ENCODE measurements around the gene ADGRB2. TPM values are rescaled to one million over a fixed set of nuclear protein-coding genes. Genes with fewer than 3 reads are reported as not detected.

ADGRB2 gene
- total RNA-seq, 1 donor from 2014 or later: 6.0 TPM

DNA sequence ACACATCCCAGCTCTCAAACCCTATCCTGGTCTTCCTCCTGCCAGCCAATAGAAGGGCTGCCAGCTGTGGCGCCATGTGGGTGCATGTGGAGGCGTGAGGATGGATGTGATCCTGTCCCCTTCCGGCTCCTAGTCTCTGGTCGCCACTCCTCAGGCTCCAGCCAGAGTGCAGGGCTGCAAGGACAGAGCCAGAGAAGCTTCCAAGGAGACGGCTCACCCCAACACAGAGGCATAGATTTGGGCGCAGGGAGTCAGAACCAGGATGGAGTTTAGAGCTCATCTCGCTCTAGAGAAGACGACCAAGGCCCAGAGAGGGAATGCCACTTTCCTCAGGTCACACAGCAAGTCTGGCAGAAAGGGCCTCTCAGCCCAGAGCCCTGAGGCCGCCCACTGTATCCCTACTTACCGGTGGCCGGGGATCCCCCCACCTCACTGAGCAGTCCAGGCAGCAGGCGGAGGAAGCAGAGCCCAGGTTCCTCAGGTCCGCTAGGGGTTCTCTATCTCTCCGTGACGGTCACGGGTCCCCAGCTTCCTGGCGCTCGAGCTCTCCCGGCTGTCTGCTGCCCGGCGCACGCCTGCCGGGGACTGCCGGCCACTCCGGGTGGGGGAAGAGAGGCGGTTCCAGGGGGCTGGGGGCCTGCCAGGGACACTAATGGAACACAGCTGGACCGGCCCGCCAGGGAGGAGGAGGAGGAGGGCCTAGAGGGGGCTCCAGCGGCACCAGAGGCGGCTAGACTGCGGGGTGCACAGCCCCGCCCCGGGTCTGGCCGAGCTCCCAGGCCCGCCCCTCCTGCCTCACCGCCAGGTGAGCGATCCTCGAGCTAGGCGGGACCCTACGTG lies 60.5 kb downstream of the ADGRB2 start, which contains the start of gene COL16A1:
Gene COL16A1, minus strand, starts transcription at position 587 of the 840 bp plus-strand sequence. CDS start 1,824 bp downstream, outside the sequence.
- peak; percentile 68 for DNase-seq (ENCODE audit: low spot score)

GRCh38 chr1:31702836-31703404 lies 61.2 kb downstream of the ADGRB2 start:
- DNase-seq (ENCODE audit: low spot score): no peak

DNA sequence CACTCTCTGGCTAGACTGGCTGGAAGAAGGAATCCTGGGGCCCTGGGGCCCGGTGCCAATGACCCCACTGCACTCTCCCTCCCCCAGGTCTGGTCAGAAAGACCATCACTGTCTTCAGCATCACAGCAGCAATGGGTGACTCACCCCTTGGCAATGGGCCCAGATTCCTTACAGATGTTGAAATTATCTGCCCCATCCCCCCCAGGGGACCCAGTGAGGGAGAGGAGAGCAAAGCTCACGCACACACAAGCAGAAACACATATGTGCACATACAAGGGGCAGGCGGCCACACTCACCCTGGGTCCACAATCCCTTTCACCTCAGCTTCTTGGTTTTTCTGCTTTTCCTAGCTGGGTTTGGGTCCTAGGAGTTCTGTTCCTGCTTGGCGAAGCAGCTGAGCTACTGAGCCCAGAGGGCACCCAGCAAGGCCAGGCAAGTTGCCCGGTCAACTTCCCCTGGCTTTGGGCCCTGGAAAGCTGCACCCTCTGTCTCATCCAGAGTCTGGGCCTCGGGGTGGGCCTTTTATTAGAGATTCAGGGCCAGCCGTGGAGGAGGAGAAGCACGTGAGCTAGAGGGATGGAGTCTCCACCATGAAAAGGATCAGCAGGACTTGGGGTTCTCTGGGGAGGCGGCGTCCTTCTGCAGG lies 62.9 kb downstream of the ADGRB2 start:
- DNase-seq (ENCODE audit: low spot score): peak; percentile 81

- no peak for DNase-seq (ENCODE audit: low spot score)
Measured at GRCh38 chr1:31700468-31701090, 63.6 kb downstream of the ADGRB2 start.

DNA sequence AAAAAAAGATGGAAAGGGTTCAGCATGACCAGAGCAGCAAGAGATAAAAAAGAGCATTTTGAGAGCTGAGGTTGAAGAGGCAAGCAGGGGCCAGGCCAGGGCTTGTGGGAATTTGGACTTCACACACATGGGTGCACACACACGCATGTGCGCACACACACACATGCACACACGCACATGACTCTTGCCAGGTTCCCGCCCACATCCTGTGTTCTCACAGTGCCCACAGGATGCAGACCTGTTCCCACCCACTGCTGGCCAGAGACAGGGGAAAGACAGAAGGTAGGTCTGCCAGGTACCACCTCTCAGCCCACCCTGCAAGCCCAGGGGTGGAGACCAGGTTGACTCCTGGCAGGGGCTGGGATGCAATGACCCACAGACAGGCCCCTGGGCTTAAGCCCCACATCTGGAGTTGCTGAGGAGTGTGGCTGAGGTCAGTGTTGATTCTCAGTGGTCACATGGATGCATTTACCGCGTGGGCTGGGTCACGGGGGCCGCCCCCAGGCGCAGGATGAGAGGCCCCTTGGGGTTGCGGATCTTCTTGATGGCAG lies 64.7 kb downstream of the ADGRB2 start:
- DNase-seq (ENCODE audit: low spot score): no peak

DNA sequence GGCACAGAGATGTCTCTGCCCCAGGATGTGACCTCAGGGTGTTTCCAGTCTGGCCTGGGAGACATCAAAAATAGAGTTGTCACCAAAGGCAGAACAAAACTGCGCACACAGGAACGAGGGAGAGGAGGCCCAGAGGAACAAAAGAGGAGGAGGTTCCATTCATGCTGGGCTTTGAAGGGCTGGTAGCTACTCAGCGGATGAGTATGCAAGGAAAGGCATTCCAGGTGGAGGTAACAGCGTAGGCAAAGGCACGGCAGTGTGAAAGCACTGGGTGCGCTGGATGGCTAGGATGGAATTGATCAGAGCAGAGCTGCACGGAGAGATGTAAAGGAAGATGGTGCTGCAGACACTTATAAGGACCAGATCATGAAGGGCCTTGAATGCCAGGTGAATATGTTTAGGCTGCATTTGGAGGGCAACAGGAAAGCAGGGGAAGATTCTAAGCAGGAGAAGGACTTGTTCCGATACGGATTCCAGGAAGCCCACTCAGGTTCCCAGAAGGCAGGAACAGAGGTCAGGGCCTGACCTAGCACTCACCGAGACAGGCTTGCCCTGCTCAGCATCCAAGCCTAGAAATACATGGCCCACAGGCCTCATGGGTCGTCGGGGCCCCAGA lies 66.7 kb downstream of the ADGRB2 start:
- no peak for DNase-seq (ENCODE audit: low spot score)

- peak; percentile 39 for DNase-seq (ENCODE audit: low spot score)
Measured at GRCh38 chr1:31696242-31696641, 67.9 kb downstream of the ADGRB2 start.

DNA sequence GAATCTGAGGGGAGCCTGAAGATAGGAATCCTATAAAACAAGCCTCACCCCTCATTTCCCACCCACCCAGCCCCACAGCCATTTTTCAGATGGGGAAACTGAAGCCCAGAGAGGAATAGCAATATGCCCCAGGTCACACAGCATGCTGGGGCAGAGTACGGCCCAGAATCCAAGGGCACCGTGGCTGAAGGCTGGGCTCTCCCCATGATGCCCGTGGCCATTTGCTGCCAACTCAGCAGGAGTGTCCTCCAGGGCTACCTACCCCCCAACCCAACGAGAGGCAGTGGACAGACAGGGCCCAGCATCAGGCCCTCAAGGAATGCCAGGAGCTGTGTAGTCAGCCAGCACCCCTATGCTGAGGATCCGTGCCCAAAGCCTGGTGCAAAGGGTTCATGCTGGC lies 68.8 kb downstream of the ADGRB2 start:
- DNase-seq (ENCODE audit: low spot score): no peak

- no peak for DNase-seq (ENCODE audit: low spot score)
Measured at GRCh38 chr1:31694964-31695313, 69.2 kb downstream of the ADGRB2 start.

GRCh38 chr1:31694069-31694963 lies 69.8 kb downstream of the ADGRB2 start:
- no peak for DNase-seq (ENCODE audit: low spot score)

DNA sequence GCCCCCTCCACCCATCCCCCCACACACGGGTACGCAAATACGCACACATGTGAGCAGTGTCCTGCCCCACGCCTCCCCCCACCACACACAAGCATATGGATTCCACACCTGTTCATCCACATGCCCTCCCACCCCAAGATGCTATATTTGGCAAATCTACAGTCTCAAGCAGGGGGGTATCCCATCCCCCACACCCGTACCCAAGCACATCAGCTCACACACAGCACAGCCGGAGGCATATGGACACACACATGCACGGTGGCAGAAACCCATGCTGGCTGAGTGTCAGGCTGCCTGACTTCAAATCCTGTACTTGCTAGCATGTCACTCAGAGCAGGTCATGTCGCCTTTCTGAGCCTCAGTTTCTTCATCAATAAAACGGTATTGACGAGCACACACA lies 70.9 kb downstream of the ADGRB2 start:
- DNase-seq (ENCODE audit: low spot score): no peak

DNA sequence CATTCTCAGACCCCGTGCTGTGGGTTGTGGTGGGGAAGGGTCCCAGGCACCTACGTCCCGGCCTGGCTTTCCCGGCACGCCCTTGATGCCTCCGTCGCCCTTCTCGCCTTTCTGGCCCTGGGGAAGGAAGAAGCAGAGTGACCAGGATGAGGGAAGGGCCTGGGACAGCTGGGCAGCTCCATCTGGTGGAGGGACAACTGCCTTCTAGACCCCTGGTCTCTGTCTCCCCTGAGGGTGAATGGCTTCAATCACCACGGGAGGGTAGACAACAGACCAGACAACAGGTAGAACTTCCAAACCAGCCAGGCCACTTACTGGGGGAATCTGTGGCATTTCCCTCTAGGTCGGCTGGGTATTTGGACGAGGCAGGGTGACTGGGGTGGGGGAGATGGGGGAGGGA lies 72.2 kb downstream of the ADGRB2 start:
- no peak for DNase-seq (ENCODE audit: low spot score)

GRCh38 chr1:31691446-31691845 lies 72.7 kb downstream of the ADGRB2 start:
- no peak for DNase-seq (ENCODE audit: low spot score)

- DNase-seq (ENCODE audit: low spot score): no peak
Measured at GRCh38 chr1:31690921-31691320, 73.2 kb downstream of the ADGRB2 start.

DNA sequence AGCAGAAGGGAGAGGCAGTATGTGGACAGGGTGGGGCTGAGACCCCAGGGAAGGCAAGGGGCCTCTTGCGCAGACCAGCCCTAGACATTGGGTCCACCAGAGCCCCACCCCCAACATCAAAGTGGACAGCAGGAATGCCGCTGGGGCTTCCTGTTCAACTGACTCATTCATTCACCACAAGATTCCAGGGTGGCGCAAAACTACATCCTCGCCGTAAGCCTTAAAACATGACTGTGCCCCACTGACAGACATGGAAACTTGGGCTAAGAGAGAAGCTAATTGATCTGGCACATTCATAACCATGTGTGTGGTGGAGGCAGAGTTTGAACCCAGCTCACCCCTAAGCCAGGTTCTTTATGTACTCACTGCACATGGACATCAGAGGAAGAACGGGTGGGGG lies 74.3 kb downstream of the ADGRB2 start:
- DNase-seq (ENCODE audit: low spot score): no peak

DNA sequence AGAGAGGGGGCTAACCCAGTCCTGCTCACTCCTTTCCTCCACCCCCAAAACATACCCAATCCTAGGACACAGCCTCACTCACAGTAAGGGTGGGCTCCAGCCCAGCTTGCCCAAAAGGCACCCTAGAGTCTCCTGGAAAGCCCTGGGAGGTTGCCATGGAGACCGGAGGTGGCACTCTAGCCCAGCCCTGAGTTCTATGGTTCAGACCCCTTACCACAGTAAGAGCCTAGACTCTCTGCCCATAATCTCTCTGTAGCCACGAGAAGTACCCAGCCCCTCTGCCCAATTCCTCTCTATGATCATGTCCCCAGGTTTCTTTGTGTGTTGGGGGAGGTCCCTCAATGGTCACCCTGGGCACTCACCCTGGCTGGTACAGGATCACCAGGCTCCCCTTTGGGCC lies 74.8 kb downstream of the ADGRB2 start:
- DNase-seq (ENCODE audit: low spot score): no peak

DNA sequence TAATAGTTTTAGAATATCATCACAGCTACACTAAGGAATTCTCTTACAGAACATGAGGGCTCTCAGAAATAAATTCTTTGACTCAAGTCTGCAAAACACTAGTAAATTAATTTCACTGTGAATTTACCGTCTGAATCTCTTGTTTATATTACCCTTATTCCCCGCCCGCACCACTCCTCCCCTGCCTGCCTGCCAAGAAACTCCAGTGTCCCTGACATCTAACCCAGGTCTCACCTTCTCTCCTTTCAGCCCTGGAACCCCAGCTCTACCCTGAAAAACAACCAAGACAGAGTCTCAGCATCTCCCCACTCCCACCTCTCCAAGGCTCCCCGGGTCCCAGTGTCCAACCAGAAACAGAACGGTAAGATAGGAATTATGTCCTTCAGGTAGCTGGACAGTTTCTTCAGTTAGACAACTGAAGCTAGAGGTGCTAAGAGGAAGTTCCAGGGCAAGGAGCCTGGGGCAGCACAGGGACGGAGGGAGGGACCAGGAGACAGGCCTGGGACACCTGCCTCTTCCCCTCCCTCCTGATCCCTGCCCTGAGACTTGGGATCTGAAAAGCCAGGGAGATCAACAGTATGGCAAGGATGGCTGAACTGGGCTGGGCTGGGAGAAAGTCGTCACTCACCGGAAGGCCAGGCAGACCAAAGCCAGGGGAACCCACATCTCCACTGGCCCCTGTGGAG lies 75.8 kb downstream of the ADGRB2 start:
- no peak for DNase-seq (ENCODE audit: low spot score)

DNA sequence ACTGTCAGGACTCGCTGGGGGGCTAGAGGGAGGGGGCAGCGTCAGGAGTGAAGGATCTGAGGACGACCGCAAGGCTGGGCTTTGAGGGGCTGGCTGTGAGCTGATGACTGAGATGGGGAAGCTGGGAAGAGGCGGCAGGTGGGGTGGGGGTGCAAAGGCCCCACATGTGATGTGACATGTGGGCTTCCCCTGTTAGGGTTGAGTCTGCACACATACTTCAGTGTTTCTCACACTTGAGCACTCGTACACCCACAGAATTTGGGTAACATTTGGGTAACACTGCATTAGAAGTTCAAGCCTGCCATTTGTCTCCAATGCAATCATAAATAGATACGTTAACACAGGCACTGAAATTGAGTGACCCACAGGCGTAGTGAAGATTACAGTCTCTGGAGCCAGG lies 76.5 kb downstream of the ADGRB2 start:
- no peak for DNase-seq (ENCODE audit: low spot score)

GRCh38 chr1:31685795-31686194 lies 78.3 kb downstream of the ADGRB2 start:
- no peak for DNase-seq (ENCODE audit: low spot score)

GRCh38 chr1:31683997-31684396 lies 80.1 kb downstream of the ADGRB2 start:
- no peak for DNase-seq (ENCODE audit: low spot score)
